NCI-H2196 treated with DMSO at 0.1 percent for 48 hours (cell line): ENCODE measurements around the gene RASL10A.

Experiments used
- DNase-seq: peaks from one replicate; lab custom pipeline; 2025; ENCODE audit not compliant: unreplicated experiment; lab: John Stamatoyannopoulos, UW

Gene RASL10A

DNA sequence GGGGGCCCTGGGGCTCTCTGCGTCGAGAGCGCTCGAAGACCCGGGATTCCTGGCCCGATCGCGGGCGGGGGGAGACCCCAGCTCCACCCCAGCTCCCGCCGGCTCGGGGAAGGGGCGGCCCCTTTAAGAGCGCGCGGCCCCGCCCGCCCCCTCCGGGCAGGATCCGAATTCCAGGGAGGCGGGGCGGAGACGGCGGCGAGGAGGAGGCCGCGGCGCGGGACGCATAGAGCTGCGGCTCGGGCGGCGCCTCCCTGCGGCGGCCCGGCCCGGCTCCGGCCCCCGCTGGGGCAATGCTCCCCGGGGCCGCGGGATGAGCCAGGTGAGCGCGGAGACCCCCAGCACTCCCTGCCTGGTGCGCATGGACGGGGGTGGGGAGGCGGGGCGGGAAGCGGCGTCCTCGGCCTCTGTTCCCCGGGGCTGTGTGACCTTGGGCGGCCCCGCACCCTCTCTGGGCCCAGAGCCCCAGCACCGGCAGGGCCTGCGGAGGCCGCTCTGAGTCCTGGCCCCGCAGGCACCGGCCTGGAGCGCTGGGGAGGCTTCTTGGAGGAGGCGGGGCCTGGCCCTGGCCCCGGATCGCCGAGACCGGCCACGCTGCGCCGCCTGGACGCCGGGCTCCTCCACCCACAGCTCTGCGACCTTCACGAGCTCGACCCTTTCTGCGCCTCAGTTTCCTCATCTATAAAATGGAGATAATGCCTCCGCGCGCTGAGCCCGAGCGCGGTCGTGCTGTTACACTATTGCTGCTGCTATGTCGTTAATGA lies 8.5 kb downstream of the RASL10A start:
- no peak for DNase-seq

DNA sequence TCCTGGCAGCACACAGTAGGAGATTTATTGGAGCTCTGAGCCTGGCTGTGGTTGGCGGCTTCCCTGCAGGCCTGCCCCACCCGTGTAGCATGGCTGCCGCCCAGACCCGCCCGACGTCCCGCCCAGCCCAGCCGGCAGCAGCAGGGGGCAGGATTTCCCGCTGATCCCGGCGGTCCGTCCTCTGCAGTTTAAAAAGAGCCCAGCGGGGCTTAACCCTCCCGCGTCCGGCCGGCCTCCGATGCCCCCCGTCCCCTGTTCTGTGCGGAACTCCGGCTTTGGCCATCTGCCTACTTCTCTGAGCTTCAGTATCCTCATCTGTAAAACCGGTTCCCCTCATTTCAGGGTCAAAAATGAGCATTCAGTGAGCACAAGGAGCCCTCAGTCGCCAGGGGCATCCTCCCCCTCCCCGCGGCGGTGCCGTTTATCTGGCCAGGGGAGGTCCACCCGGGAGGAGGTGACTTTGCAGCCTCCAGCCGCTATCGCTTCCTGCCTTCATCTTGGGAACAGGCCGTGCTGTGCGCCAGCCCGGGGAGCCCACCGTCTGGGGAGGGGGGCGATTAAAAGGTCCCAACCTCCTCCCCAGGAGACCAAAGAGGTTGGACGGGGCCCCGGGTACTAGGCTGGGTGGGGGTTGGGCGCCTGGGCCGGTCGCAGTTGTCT lies 9.2 kb downstream of the RASL10A start, which contains the start of gene GAS2L1:
GAS2L1 (plus strand) TSS at position 476 of the 660 bp plus-strand sequence. CDS start 1,456 bp downstream, outside the sequence.
- peak; percentile 19 for DNase-seq

DNA sequence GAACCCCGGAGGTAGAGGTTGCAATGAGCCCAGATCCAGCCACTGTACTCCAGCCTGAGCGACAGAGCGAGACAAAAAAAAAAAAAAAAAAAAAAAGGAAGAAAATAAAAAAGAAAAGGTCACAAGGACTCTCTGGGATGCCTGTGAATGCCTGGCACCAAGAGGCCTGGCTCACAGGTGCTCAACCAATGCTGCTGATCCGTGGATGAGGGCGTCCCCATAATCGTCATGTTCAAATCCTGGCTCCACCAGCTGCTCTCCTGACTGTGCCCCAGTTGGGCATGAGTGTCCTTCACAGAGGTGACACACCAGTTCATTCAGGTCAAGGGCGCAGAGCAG lies 9.7 kb downstream of the RASL10A start:
- no peak for DNase-seq

DNA sequence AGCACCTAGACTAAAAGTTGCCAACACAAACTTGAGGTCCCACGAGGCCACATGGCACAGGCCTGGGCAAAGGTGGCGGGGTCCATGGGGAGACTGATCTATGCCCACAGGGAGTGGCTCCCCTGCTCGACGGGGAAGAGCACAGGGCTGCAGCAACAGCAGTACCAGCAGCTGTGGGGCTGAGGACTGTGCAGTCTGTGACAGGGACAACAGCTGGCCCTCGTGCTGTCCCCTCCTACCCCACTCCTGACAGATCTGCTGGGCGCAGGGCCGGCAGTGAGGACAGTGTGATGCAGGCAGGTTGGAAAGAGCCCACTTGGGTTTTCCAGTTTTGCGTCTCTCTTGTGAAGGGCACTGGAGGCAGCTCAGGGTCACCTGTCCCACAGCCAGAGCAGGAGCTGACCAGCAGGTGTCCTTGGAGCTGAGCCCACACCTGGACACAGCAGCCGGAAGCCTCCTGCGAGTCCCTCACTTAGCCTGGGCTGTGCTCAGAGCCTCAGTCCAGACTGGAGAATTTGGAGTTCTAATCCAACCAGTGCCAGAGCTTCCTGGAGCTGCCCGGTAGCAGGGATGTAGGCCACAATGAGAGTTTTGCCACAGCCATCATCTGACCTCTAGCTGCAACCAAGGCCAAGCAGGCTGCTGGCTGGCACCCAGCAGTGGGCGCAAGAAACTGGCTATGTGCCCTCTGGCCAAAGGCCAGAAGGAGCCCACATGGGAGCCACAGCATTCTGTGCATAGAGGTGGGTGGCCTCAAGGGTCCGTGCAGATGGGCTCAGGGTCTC lies 12.6 kb downstream of the RASL10A start:
- no peak for DNase-seq

DNA sequence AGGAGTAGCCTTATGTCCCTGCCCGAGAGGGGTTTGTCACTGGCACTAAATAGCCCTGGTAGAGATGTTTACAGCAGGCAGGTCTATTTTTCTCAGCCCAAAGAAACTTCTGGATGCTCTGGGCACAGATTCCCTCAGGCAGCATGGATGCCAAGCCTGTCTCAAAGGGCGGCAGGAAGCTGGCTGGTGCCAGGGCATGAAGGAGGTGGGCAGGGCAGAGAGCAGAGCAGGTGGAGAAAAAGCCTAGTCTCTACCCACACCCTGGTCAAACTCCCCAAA lies 13.2 kb downstream of the RASL10A start:
- no peak for DNase-seq

DNA sequence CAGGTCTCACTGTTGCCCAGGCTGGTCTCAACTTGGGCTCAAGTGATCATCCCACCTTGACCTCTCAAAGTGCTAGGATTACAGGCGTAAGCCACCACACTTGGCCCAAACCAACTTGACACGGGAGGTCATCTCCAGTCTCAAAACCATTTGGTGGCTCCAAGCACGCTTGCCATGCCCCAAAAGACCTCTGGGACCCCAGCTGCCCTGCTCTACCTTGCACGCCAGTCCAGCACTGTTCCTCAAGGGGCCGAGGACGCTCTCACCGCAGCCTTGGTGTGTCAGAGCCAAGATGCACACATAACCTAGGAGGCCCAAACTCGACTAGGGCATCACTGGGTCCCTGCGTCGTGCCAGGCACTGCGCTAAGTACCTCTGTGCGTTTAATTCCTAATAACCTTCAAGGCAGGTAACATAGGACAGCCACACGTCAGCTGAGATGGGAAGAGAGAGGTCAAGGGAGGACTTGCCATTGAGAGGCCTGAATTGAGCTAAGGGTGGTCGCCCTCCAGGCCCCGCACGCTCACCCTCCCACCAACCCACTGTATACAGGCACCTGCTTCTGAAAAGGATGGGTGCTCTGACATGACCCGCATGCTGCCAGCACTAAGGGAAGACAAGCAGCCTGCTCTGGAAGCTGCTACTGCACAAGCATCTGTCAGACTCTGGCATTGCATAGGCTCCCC lies 13.6 kb downstream of the RASL10A start:
- no peak for DNase-seq

DNA sequence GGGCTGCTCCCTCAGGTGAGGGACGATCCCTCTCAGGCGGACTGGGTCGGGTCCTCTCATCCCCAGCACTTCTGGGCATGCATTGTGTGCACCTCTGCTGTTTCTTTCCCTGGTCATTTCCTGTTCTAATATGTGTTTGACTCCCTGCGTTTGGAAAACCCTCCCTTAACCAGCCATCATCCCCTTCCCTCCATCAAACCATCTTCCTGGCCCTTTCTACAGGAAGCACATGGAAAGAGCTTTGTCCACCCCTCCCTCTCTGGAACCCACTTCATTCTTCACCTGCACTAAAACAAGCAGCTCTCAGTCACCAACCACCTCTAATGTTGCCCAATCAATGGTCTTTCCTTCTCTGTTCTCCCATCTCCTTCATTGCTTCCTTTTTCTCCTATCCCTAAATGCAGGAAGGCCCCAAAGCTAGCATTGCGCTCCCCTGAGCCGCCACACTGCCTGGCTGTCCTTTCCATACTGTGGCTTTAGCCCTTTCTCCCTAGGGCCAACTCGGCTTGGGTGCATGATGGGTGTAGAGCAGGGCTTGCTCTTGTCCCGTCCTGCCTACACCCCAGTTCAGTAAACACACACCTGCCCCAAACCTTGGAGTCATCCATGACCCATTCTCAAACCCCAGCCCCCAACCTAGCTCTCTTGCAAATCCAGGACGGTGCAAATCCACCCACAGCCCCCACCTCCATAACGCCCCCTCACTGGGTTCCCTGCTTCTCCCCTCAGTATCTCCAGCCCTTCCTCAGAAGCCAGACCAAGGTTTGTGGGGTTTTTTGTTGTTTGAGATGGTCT lies 14.5 kb downstream of the RASL10A start:
- DNase-seq: no peak

DNA sequence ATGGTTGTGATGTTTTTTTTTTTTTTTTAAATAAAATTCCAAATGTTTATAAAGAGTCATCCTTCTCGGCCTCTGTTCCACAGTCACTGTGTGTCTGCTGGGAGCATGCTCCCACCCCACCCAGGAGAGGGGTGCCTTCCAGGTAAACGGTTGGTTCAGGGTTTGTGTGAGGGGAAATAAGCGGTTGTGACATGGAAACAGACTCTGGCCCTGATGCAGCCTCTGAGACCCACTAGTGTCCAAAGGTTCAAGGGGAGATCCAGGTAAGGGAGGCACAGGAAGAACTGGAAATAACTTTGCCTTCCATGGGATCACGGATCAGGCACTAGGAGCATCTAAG lies 15.1 kb downstream of the RASL10A start:
- no peak for DNase-seq

DNA sequence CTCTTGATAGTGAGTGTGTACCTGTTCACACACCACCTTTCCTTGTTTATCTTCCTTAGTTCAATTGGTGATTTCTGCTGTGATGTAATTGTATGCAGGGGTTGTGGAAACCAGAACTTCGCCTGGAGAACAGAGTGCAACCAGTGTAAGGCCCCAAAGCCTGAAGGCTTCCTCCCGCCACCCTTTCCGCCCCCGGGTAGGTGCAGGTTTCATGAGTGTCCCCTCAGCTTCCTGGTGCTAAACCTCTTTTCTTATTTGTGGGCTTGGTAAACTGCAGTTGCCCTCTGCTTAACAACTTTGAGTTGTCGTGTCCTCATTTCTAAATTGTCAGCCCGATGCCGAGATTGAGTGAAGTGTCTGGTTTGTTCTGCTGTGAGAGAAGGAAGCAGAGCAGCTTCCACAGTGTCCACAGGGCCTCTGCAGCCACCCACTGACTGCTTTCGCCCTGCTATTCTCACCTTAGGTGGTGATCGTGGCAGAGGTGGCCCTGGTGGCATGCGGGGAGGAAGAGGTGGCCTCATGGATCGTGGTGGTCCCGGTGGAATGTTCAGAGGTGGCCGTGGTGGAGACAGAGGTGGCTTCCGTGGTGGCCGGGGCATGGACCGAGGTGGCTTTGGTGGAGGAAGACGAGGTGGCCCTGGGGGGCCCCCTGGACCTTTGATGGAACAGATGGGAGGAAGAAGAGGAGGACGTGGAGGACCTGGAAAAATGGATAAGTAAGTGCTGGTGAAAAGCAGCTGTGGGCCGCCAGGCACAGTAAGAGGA lies 16.2 kb downstream of the RASL10A start:
- DNase-seq: no peak

DNA sequence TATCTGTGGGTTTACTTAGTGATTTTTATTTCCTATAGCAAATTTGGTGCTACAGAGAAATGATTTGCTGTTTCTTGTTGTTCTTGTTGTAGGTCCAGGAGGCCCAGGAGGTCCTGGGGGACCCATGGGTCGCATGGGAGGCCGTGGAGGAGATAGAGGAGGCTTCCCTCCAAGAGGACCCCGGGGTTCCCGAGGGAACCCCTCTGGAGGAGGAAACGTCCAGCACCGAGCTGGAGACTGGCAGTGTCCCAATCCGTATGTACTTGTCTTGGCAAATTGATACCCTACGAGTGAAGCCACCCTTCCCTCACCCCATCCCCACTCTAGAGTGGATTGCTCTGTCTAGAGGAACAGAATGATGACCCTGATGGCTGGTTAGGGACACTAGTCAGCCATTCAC lies 16.9 kb downstream of the RASL10A start:
- DNase-seq: no peak

DNA sequence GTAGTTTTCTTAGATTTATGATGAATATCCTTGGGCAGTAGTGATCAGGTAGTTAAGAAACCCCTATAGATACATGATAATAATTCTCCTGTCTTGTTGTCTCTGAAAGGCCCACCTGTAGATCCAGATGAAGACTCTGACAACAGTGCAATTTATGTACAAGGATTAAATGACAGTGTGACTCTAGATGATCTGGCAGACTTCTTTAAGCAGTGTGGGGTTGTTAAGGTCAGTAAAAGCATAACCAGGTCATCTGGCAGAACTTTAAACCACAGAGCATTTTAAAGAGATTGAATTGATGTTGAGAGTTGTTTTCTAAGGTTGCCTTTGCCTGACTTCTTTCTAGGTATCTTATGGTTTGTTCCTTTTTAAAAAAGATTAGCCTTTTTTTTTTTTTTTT lies 23.1 kb downstream of the RASL10A start:
- no peak for DNase-seq

DNA sequence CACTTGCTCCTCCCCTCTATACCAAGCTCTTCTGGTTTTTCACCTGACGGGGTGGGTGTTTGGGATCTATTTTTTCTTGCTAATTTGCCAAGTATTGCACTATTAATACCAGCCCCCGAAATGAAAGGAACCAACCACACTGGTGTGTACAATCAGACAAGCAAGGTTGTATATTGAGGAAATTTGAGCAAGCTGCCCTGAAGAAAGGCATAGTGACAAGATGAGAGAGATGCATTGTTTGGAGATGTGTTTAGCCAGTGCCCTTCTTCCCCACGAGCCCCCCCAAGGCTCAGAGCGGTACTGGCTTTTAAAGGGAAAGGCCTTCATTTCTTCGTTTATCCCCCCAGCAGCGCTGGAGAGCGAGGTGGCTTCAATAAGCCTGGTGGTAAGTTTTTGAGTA lies 24.3 kb downstream of the RASL10A start:
- no peak for DNase-seq

DNA sequence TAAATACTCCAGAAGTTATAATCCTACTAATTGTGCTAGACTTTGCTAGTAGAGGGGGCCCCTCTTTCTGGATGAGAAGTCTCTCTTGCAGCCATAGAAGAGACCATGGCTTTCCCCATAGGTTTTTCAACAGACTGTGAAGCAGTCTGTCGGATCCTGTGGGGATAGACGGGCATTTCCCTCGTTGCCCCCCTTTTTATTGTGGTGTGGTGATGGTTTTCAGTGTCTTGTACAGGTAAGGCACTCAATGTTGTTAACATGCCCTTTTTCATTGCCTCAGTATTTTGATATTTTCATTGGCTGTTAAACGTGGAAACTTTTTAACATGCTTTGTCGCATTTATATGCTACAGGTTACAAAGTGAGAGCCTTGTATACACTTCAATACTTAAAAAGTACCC lies 25.4 kb downstream of the RASL10A start:
- no peak for DNase-seq

DNA sequence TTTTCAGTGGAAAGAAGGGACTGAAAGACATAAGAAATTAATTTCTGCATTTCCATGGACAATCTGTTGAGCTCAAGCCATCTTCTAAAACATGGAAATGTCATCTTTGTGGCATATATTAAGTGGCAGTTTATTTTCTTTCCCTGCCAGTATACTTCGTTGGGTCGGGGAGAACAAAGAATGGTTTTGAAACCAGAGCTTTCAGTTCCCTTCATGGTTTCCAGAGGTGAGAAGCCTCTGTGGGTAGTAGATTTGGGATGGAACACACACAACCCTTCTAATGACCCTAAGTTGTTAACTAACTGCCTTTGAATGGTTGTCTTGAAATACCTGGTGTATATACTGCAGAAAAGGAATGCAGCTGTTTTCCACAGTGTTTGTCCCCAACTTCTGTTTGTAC lies 26.7 kb downstream of the RASL10A start:
- DNase-seq: no peak

DNA sequence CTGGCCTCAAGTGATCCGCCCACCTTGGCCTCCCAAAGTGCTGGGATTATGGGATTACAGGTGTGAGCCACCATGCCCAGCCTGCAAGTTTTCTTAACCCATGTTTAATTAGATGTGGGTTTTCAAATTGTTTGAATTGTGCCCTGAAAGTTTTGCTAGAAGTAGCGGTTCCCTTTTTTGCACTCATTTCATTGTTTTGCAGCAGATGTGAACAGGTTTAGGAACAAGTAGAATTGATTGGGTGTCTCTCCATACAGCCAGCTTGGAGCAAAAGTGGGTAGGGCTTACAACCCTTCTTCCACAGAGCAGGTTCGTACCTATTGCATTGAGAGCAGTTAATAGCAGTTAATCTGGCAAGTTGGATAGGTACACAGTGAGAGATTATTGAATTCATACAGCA lies 31.3 kb downstream of the RASL10A start:
- DNase-seq: no peak

DNA sequence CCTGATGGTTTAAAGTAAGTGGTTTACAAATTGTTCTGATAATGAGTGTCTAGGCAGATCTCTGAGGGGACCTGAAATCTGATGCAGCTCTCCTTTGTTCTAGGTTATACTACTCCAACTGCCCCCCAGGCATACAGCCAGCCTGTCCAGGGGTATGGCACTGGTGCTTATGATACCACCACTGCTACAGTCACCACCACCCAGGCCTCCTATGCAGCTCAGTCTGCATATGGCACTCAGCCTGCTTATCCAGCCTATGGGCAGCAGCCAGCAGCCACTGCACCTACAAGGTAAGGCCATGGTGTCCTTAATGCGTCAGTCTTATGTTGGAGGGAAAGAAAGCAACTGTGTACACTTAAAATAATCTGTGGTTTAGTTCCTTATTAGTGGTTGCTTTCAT lies 37.6 kb downstream of the RASL10A start:
- DNase-seq: no peak

DNA sequence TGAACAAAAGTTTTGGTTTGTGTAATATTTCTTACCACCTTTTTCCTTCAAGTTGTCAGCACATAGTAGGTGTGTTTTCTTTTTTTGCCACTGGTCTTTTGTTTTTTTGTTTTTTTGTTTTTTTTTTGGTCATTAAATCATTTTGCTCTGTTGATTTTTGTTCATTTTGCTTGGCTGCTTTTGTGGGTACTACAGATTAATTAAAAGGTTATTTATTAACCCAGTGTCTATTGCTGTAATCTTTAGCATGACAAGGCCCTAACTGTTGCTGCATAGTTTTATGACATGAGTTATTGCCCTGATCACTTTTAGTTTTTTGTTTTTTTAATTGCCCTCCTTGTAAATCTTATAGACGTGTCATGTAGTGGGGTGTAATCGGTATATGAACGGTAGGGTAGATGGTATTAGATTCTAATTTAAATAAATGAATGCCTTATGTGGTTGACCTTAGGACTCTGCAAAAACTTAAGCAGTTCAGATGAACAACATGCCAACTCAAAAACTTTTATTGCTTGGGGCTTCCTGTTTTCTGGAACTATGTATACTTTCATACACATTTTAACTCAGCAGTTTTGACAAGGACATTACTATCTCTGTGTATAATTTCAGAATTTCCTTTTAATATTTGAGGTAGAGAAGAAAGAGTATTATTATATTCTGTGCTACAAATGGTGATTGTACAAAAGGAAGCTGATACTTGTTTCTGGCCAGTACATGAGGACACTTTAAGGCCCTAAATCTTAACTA lies 39.5 kb downstream of the RASL10A start:
- no peak for DNase-seq

DNA sequence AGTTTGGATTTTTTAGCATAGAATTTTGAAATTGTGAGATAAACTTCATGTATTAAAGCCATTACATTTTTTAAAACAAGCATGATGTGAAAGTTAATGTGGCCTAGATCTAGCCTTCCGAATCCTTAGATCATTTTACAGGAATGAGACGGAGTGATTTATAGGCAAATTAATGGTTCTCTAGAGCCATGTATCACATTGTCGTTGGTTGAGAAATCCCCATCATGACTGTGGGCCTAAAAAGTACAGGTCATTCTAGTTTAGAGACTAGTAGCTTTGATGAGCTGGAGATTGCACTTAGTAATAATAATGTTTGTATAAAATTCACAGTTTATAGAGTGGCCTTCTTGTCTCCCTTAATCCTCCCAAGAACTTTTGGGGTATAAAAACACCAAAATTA lies 40.3 kb downstream of the RASL10A start:
- DNase-seq: no peak

DNA sequence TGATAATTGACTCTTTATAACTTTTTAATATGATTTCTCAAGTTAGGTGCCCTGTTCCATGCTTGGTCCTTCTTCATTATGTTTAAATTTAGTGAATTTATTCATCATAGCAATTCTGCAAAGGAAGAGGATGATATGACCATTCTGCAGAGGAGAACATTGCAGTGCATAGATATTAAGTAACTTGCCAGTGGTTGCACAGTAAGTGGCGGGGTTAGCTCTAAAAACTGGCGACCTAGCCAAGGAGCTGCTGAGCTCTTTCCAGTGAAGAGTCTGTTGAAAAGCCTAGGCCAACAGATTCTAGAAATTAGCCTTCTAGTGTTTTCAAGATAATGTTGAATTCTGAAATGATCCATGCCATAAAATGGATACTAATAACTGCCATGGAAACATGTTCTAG lies 42.9 kb downstream of the RASL10A start:
- no peak for DNase-seq
